ENCODE results near the gene SLC2A8.
A peak's percentile ranks its signal among the peaks of the same experiment; 100 is the strongest.

SLC2A8 gene

DNA sequence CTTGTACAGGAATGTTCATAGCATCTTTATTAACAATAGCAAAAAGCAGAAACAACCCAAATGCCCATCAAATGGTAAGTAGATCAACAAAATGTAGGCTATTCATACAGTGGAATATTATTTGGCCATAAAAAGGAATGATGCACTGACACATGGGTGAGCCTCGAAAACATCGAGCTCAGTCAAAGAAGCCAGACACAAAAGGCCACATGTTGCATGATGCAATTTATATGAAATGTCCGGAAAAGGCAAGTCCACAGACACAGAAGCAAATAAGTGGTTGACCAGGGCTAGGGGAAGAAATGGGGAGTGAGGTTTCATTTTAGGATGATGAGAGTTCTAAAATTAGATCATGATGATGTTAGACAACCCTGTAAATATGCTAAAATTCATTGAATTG, 16.5 kb upstream of the SLC2A8 start:
- DNase-seq: no peak

DNA sequence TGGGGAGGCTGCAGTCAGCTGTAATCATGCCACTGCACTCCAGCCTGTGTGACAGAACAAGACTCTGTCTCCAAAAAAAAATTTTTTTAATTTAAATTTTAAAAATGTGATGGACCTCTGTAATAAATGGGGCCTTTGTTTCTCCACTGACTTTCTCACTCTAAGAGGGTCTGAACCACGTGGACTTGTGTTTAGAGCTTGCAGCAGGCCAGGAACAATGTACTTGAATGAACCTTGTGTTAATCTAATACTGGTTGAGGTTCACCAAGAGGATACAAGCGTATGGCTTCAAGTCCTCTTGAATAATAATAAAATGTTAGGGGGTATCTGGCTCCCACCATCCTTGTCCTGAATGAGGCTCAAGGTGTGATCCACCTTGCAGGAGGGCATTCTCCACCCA, 14.4 kb upstream of the SLC2A8 start:
- DNase-seq: no peak

DNA sequence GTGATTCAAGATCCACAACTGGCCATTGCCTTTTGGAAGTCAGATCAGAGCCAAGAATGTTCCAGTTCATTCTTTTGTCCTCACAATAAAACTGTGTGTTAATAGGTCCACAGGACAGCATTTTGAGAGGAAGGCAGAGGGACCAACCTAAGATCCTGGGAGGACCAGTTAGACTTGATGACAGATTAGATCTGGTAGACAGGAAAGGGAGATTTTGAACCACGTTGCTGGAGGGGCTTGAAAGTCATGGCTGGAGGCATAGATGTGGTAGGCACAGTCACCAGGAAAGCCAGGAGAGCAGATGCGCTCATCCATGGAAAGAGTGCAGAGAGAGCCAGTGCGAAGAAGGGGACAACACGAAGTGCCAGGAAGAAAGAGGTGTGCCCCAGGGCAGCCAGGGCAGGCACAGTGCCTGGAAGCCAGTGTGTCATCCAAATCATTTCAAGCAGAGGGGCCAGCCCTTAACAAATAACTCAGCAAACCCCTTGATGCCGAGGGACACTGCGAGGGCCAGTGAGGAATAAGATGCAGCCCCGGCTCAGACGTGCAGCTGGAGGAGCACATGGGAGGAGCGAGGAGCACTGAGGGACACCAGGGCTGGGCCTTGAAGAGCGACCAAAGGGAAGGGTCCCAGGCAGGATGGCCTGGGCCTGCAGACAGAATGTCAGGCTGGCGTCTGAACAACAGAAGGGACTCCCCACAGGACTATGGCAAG, 12.8 kb upstream of the SLC2A8 start:
- DNase-seq: no peak

DNA sequence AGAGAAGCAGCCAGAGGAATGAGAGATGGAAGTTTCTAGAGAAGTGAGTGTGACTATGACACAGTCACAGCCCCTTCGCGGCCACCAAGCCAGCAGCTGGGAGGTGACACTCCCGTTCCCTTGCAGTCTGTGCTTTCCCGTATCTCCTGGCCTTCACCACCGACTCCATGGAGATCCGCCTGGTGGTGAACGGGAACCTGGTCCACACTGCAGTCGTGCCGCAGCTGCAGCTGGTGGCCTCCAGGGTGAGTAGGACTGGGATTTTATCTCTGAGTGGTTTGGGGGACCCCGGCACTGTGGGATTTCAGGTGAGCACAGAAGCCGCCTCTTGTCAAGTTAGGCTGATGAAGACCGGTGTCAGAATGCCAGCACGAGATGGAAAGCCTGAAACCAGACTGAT, 12.1 kb upstream of the SLC2A8 start:
- DNase-seq: no peak

DNA sequence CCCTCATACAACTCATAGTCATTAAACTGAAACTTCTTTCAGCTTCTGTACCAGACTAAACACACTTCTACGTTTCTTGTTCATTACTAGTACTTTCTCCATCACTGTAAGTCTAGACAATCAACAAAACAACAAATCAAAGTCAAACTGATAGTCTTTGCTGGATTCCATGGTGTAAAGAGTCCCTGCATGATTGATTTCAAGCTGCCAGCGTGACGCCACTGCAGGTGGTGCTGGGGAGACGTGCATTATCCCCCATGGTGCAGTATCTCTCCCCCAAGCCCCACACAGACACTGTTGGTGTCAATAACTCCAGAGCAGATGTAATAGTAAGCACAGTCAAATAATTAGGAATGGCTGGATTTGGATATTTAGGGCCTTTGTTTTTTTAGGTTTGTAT, 10.7 kb upstream of the SLC2A8 start:
- no peak for DNase-seq

DNA sequence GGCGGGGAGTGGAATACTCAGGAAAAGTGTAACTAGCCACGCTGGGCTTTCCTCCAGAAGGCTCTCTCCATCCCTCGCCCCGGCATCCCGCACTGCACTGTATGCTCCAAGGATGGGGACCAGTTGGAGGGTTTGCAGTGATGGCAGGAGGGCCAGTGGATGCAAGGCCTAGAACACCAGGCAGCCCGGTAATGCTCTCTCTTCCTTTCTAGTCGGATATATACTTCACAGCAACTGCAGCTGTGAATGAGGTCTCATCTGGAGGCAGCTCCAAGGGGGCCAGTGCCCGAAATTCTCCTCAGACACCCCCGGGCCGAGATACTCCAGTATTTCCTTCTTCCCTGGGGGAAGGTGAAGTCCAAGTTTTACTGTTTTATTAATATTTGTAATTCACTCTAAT, 10.0 kb upstream of the SLC2A8 start:
- DNase-seq: no peak

DNA sequence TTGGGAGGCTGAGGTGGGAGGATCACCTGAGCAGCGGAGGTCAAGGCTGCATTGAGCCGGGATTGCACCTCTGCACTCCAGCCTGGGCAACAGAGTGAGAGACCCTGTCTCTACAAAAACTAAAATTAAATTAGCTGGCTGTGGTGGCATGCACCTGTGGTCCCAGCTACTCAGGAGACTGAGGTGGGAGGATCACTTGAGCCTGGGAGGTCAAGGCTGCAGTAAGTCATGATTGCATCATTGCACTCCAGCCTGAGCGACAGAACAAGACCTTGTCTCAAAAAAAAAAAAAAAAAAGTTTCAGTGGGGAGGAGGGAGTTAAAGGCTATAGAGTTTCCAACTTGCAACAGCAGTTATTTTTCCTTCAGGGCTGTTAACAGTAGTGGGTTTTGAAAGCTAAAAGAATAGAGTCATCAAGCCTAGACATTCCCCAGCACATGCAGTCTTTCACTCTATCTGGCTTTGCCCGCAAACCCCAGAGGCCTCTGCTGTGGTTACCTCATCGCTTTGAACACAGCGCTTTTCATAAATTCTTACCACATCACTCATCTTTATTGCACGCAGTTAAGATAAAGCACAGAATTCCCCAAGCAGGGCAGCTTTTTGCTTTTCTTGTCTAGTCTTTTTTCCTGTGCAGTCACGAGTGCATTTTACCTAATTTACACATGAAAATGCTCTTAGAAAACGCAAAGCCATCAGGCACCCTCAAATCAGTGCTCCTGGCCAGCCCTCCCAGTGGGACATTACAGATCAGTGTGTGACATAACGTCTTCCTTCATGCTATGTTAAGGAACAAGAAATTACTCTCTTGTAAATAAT, 8.7 kb upstream of the SLC2A8 start:
- DNase-seq: peak in 9 of 51 donors; percentile 4 to 33 (median 15)

DNA sequence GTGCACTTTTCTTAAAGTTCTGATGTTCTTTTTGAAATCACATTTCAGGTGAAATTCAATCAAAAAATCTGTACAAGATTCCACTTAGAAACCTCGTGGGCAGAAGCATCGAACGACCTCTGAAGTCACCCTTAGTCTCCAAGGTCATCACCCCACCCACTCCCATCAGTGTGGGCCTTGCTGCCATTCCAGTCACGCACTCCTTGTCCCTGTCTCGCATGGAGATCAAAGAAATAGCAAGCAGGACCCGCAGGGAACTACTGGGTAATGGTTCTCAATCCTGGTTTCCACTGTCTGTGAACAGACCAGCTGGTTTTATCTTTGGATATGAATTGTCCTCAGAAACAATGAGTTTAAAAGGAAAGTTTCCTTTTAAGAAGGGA, 8.1 kb upstream of the SLC2A8 start:
- no peak for DNase-seq

DNA sequence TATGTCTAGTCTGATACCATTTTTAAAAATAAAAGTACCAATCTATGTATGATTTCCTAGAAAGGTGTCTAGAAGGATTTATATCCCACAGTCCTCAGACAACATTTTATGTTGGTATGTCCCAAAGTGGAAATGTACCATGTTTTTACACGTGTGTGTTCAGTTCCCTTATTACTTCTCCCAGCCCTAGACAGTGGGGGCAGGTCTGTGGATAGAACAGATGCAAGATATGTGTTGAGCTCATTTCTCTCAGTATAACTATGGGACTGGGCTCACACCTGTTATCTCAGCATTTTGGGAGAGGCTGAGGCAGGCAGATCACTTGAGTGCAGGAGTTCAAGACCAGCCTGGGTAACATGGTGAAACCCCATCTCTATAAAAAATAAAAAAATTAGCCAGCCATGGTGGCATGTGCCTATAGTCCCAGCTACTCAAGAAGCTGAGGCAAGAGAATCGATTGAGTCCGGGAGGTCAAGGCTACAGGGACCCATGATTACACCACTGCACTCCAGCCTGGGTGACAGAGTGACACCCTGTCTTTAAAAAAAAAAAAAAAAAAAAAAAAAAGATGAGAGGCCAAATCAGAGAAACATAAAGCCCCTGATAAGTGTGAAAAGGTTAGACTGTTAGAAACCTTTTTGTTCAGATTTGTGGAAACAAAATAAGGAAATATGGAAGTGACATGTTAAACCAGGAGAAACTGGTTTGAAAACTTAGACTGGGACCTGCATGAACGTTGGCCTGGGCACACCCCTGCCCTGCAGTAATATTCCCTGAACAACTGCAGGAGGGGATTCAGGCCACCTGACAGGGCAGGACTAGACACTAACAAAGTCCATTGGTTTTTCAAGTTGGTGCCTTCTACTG, 7.4 kb upstream of the SLC2A8 start:
- no peak for DNase-seq

DNA sequence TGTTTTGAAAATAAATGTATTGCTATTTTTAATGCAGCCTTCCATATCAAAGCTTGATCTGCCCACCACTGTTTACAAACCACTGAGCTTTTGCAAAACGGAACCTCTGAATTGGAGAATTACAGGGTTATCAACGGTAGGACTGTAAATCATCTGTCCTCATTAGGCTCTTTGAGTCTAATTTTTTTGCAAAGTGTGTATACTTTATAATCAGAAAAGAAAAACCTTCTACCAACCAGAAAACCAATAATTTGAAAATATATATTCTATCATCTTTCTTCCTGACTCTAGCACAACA, 6.8 kb upstream of the SLC2A8 start:
- no peak for DNase-seq

DNA sequence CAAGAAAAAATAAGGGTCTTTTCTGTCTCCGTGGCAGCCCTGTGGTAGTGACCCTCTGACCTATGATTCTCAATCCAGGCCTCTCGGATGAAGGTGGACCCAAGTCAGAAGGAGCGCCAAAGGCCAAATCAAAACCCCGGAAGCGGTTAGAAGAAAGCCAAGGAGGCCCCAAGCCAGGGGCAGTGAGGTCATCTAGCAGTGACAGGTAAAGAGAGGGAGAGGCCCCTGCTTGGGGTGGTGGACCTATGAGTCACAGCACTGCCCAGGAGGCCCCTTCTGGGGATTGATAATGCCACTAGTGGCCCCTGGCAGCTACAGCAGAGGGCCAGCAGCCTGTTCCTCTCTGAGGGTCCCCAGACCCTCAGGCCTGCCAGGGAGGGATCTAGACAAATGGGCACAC, 6.4 kb upstream of the SLC2A8 start:
- no peak for DNase-seq

DNA sequence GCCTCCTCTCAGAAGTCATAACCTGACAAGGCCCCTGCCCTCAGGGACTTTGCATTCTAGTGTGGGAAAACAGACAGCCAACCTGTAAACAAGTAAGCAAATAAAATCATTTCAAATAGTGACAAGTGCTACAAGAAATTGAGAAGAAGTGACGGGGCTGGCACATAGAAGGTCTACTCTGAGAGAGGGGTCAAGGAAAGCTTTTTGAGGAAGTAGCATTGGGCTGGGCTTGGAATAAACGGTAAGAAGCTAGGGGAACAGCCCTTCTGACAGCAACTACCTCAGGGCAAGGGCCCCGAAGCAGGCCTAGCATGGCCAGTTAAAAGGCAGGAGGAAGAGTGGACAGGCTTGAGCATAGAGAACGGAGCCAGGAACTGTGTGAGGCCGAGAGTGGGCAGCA, 4.8 kb upstream of the SLC2A8 start:
- DNase-seq: no peak

DNA sequence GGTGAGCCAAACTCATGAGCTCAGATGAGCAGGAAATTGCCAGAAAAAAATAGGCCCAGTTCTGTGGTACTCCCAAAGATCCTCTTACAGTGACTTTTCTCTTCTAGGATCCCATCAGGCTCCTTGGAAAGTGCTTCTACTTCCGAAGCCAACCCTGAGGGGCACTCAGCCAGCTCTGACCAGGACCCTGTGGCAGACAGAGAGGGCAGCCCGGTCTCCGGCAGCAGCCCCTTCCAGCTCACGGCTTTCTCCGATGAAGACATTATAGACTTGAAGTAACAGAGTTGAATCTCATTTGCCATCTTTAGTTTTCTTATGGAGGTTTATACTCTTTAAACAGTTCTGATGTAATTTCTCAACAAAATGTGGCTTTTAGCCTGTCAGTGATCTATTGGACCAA, 4.0 kb upstream of the SLC2A8 start:
- no peak for DNase-seq

DNA sequence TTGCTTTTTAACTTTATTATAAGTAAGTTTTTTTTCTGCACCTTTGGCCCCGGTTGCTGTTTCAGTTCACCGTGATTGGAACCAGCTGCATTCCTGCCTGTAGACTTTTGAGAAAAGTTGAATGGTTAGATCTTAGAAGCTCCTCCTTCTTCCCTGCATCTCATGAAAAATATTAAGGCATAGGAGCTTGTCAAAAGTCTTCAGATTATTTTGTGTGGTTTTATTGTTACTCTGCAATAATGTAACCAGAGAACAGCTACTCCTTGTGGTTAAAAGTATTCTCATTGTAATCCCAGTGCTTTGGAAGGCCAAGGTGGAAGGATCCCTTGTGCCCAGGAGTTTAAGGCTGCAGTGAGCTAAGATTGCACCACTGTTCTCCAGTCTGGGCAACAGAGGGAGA, 3.3 kb upstream of the SLC2A8 start:
- no peak for DNase-seq

DNA sequence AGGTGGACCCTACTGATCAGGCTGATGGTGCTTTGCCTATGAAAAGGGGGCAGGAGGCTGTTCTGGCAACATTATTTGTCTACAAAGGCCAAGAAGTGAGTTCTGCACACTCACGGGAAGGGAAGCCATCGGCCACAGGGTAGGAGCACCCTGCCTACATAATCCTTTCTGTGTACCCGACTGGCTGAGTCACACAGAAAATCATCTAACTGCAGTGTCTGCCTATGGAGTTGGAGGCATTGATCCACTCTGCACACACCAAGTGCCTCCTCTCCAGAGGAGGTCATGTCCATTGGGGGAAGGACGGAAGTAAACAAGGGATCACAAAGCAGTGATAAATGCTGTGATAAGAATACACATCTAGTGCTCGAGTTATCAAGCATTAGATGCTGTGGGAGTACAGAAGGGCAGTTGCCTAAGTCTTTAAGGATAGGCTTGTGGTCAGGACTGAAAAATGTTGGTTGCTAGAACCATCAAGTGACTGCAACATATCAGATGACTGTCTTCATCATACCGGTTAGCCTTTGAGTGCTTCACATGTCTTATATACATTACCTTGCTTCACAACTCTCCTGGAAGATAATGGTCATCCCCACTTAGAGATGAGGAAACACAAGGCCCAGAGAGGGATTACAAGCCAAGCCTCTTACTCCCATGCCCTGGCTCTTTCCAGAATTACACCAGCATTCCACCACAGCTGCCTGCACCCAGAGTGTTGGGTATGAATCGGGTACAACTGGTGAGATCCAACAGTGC, 1.3 kb upstream of the SLC2A8 start:
- DNase-seq: peak in 1 of 51 donors; percentile 35

DNA sequence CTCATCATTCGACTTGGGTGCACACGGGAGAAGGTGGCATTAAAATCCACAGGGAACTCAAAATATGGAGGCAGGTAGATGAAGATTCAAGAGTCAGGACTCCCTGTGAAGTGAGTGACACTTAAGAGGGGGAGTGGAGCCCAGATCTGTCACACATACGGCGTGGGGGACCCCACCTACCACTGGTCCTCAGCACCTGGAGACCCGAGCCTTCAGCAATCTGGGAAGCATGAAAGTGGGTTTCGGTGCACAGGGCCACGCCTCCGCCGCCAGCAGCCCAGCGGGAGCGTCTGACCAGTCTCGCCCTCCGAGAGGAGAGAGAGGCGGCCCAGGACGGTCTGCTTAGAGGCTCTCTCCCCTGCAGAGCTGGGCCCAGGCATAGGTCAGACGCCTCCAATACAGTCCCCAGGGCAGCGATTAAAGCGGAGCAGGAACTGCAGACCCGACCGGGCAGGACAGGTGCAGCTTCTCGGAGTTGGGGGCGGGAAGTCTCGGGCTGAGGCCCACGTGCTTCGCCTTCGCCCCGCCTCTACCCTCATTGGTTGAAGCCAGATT, 639 bp upstream of the SLC2A8 start:
- no peak for DNase-seq

DNA sequence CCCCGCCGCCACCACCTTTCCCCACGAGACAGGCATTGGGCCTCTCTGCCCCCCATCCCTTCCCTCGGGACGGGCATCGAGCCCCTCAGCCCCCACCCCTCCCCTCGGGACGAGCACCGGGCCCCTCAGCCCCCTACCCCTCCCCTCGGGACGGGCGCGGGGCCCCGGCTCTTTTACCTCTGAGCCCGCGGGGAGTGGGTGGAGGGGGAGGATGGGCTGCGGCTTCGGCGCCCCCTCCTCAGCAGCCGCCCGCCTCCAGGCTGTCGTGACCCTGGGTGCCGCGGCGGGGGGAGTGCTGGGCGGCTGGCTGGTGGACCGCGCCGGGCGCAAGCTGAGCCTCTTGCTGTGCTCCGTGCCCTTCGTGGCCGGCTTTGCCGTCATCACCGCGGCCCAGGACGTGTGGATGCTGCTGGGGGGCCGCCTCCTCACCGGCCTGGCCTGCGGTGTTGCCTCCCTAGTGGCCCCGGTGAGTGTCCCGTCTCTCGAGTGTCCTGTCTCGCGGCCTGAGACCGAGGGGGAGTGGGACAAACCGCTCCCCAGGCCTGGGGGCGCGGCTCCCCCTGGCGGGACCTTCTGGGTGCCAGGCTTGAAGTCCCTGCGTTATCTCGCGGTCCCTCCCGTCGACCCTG, 791 bp downstream of the SLC2A8 start:
- peak in 16 of 51 donors; percentile 15 to 56 (median 40) for DNase-seq

DNA sequence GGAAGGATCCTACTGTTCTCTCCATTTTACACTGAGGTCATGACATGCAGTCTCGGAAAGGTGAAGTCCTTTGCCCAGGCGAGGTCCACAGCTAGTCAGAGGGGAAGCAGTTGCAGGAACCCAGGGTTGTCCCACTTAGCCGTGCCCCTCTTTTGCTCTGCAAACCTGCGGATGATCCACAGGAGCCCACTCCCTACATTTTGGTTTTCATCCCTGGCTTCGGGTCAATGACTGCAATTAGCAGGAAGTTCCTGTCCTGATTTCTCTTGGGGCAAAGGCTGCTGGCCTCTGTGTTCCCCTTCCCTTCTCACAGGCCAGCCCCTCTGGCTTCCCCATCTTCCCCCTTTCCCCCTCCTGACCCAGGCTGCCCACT, 1.3 kb downstream of the SLC2A8 start:
- DNase-seq: no peak

DNA sequence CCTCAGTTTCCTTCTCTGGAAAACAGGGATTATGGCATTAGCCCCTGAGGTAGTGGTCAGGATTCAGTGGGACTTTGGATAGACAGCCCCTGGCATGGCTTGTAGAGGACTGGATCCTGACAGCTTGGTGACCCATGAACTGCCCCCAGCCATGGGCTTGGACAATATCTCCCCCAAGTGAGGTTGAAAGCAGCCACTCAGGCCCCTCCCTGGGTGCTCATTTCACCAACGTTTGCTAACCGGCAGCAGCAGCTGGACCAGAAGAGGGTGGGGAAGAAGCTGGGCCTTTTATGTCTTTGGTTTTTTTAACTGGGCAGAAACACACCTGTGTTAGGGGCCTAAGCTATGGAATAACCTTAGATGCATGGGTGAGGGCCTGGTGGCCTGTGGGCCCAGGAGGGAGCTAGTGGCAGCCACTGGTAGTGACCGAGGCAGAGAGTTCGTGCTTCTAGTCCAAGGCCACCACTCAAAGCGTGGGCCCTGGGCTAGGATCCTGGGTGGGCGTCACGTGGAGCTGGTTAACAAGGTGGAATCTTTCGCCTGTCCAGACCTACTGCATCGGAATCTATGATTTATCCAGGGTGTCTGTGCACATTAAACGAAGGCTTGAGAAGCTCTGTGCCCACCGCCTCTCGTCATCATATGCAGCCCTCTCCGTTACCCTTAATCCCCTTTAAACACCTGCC, 1.9 kb downstream of the SLC2A8 start:
- no peak for DNase-seq

DNA sequence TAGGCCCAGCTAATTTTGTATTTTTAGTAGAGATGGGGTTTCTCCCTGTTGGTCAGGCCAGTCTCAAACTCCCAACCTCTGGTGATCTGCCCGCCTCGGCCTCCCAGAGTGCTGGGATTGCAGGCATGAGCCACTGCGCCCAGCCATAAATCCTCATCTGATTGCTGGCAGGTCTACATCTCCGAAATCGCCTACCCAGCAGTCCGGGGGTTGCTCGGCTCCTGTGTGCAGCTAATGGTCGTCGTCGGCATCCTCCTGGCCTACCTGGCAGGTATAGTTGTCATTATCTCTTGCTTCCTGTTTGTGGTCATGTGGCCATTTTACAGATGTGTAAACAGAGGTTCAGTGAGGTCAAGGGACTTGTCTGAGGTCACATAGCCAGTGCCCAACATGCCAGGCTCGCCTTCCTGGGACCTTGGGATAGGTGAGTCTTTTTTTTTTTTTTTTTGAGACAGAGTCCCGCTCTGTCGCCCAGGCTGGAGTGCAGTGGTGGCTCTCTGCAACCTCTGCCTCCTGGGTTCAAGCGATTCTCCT, 2.8 kb downstream of the SLC2A8 start:
- DNase-seq: no peak

Data from hypothalamus (tissue), 51 donors.